Stimulated activated CD4-positive, alpha-beta T cell treated with anti-CD3 and anti-CD28 coated beads, Interleukin-12 subunit alpha, Interleukin-12 subunit beta, amount 100 ng/mL, for 4 hours (primary cell): Measurements from ENCODE around the gene CNOT3.

Experiments used
- DNase-seq: peaks from one replicate; pipeline ENCODE4 v3.0.0-alpha.2; 2020

CNOT3 gene

GRCh38 chr19:54196536-54196935 lies 59.0 kb downstream of the CNOT3 start:
- no peak for DNase-seq

GRCh38 chr19:54197121-54197520 lies 59.6 kb downstream of the CNOT3 start:
- DNase-seq, result no peak

- no peak for DNase-seq
Observed at GRCh38 chr19:54199401-54199800, 61.8 kb downstream of the CNOT3 start.

- DNase-seq, result no peak
Observed at GRCh38 chr19:54201172-54201701, 63.7 kb downstream of the CNOT3 start.

GRCh38 chr19:54201980-54202379 lies 64.4 kb downstream of the CNOT3 start:
- DNase-seq, result no peak

- DNase-seq, result no peak
Observed at GRCh38 chr19:54203151-54203611, 65.6 kb downstream of the CNOT3 start.

- no peak for DNase-seq
Observed at GRCh38 chr19:54204767-54205468, 67.4 kb downstream of the CNOT3 start.
